GM12801 (cell line): ENCODE measurements around the gene CYS1.

Experiments used
- TF ChIP-seq, protein P1 (sequence below): IDR thresholded peaks from one replicate; pipeline ENCODE4 v1.5.1; 2011; ENCODE audit warnings: control low read depth; ENCODE audit not compliant: insufficient read length; ENCODE audit errors: extremely low read depth

Gene CYS1

DNA sequence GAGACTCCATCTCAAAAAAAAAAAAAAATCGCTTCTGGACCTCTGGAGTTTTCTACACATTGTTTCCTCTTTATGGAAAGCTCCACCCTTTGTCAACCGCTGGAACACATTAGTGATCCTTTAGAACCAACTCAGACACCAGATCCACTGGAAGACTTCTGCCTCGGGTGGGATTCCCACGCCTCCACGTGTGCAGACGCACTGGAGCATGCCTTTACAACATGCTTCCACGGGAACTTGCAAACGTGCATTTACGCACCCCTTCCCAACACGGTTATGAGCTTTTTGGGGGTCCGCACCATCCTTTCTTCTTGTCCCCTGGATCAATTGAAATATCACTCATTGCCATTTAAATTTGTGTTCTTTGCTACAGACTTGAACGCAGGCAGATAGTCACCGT, 5.1 kb downstream of the CYS1 start:
- TF ChIP-seq, protein P1, sequence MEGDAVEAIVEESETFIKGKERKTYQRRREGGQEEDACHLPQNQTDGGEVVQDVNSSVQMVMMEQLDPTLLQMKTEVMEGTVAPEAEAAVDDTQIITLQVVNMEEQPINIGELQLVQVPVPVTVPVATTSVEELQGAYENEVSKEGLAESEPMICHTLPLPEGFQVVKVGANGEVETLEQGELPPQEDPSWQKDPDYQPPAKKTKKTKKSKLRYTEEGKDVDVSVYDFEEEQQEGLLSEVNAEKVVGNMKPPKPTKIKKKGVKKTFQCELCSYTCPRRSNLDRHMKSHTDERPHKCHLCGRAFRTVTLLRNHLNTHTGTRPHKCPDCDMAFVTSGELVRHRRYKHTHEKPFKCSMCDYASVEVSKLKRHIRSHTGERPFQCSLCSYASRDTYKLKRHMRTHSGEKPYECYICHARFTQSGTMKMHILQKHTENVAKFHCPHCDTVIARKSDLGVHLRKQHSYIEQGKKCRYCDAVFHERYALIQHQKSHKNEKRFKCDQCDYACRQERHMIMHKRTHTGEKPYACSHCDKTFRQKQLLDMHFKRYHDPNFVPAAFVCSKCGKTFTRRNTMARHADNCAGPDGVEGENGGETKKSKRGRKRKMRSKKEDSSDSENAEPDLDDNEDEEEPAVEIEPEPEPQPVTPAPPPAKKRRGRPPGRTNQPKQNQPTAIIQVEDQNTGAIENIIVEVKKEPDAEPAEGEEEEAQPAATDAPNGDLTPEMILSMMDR: no peak

DNA sequence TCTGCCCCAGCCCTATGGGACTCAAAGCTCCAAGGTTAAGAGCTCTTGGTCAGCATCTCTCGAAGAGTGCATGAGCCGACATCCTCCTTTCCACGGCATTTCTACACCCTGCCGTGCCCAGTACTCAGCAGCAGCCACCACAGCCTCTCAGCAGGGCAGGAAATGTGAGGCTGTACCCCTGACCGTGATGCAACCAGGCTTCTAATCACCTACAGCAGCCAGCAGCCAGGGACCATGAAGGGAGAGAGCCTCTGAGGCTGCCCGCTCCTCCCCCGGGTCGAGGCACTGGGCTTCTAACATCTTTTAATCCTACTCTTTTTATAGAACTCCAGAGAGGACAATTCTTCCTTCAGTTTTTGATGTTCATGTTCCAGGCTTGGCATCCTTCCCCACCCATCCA, 6.5 kb downstream of the CYS1 start:
- TF ChIP-seq, protein P1: no peak

DNA sequence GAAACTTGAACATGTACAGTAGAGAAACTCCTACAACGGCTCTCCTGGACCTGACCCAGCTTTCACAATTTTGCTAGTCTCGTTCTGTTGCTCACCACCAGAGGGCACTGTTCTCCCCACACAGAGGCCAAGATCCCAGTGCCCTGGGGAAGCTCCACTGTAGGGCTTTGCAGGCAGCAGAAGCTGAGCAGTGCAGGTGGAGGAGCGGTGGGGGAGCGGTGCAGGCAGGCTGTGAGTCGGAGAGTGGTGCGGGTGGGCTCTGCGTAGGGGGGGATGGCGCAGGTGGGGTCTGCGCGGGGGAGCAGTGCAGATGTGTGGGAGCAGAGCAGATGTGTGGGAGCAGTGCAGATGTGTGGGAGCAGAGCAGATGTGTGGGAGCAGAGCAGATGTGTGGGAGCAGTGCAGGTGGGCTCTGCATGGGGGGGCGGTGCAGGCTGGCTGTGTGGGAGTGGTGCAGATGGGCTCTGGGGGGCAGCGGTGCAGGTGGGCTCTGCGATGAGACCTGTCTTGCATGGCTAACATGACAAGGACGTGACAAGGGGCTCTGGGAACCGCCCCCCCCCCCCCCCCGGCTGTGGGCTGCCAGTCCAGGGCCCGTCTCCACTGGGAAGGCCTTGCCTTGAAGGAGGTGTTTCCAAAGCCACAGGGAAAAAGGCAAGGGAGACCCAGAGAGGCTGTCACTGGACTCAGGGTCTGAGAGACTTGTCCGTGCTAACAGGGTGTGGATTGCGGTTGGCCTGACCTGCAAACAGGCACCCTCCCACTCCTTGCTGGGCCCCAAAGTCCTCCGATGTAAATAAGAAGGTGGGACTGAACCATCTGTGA, 7.3 kb downstream of the CYS1 start:
- TF ChIP-seq, protein P1: no peak

DNA sequence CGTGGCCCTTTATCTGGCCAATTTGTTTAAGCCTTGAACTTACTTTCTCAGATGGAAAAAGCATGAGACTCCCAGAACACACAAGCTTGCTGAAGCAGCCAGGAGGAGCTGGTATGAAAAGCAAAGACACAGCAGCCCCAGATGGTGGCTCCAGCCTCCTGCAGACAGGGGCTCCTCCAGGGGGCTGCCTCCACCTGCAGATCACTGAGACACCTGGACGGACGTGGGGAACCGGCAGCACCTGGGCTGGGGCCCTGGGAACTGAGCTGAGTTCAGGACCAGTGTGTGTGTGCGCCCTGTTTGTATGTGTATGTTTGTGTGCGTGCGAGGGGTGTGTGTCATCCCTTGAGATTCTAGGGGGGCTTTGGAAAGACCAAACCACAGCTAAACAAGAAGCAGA, 8.6 kb downstream of the CYS1 start:
- TF ChIP-seq, protein P1: no peak

DNA sequence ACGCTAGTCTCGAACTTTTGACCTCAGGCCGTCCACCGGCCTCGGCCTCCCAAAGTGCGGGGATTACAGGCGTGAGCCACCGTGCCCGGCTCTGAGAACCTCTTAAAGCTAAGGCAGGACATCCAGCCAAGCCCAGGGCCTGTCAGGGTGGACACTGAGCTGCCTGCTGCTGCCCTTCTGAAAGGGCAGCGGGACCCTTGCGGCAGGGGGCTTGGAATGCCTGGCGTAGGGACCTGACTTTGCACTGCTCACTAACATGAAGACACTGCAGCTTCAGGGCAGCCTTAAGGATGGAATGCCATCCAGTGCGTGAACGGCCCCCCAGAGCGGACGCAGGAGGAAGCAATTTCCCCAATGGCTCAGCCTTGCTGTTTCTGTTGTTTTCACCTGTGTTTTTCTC, 9.0 kb downstream of the CYS1 start:
- TF ChIP-seq, protein P1: no peak

DNA sequence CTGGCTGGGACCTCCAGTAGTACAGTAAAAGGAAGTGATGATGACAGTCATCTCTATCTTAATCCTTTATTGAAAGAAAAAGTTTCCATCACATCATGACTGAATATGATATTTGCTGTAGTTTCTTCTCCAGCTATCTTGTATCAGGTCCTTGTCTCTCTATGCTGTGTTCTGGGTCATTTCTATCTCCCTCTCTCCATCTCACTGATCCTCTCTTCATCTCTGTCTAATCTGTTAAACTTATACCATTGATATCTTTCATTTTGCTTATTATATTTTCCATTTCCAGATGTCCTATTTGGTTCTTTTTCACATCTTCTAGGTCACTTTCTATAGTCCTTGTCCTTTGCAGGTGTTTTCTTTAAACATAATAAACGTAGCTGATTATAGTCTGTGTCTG, 12.3 kb downstream of the CYS1 start:
- TF ChIP-seq, protein P1: no peak

DNA sequence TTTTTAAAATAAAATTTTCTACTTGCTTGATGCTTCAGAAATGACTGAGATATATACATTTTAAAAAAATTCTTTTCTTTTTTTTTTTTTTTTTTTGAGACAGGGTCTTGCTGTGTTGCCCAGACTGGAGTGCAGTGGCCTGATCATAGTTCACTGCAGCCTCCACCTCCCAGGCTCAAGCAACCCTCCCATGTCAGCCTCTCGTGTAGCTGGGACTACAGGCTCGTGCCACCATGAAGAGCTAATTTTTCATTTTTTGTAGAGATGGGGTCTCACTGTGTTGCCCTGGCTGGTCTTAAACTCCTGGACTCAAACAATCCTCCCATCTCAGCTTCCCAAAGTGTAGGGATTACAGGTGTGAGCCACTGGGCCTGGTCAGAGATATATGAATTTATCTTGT, 12.9 kb downstream of the CYS1 start:
- TF ChIP-seq, protein P1: no peak
